ENCODE data around the gene RARS2.

GRCh38 chr6:87572883-87573282, 16.9 kb downstream of the RARS2 start:
- TF ChIP-seq POLR2A (IDR thresholded peaks at IDR 0.05) (no peak), CTCF (IDR thresholded peaks at IDR 0.05) (no peak)

Measured in upper lobe of left lung (tissue), 4 donors.